Tibial nerve (tissue), 4 donors: Measurements from ENCODE around the gene SCT. TPM values are rescaled to one million over a fixed set of nuclear protein-coding genes. Genes with fewer than 3 reads are reported as not detected.

Source experiments
- DNase-seq, 2 donors: peaks; one replicate each; pipeline ENCODE4 v3.0.0-alpha.2; 2019; ENCODE audit warnings: low spot score in 2 of 2
- H3K27ac ChIP-seq, 4 donors: fragments of 200-600 bp; sonication (generic) in 3 of 4; one replicate each; pipeline ENCODE4 v1.5.1; 2017 to 2019; ENCODE audit warnings: mild to moderate bottlenecking in 1 of 4
- H3K27me3 ChIP-seq, 2 donors: fragments of 200-600 bp; sonication (generic) in 1 of 2; one replicate each; pipeline versions ENCODE4 v1.5.1 to v1.6.0; 2017 to 2019
- H3K36me3 ChIP-seq, 3 donors: fragments of 200-600 bp; sonication (generic); one replicate each; pipeline ENCODE4 v1.5.1; 2018 to 2019
- H3K4me1 ChIP-seq, 4 donors: fragments of 200-600 bp; sonication (generic) in 3 of 4; one replicate each; pipeline ENCODE4 v1.5.1; 2017 to 2019
- H3K4me3 ChIP-seq, 4 donors: fragments of 200-600 bp; sonication (generic) in 3 of 4; one replicate each; pipeline ENCODE4 v1.5.1; 2017 to 2019; ENCODE audit warnings: mild to moderate bottlenecking in 1 of 4, moderate library complexity in 1 of 4
- H3K9me3 ChIP-seq, 4 donors: fragments of 200-600 bp; sonication (generic) in 3 of 4; one replicate each; pipeline ENCODE4 v1.5.1; 2017 to 2019
- CTCF ChIP-seq, 5 experiments: fragments of 200-600 bp in 3 of 5; fragments of 450-650 bp in 2 of 5; sonication (generic) in 3 of 5; IDR thresholded peaks; one replicate each; pipeline ENCODE4 v1.5.1; 2016 to 2019; ENCODE audit warnings: antibody characterized with exemption in 5 of 5, mild to moderate bottlenecking in 3 of 5, moderate library complexity in 2 of 5
- EP300 ChIP-seq, 2 donors: sonication (generic); formaldehyde crosslinking; IDR thresholded peaks; one replicate each; pipeline ENCODE4 v1.6.1; 2017; ENCODE audit warnings: antibody characterized with exemption in 2 of 2, mild to moderate bottlenecking in 1 of 2
- POLR2A ChIP-seq, 2 donors: fragments of 450-650 bp; IDR thresholded peaks; one replicate each; pipeline ENCODE4 v1.6.1; 2017; ENCODE audit warnings: antibody characterized with exemption in 2 of 2, mild to moderate bottlenecking in 2 of 2, moderate library complexity in 2 of 2
- WGBS, 2 donors: methylation state at CpG; one replicate each; pipeline ENCODE4 v1.1.5; 2018; 5-methylcytosine and 5-hydroxymethylcytosine counted together
- total RNA-seq, 4 donors: library from RNA; depleted of rRNA; stranded (reverse); fragments of >200 nt; gene quantifications; one replicate each; pipeline ENCODE4 v1.1.0, GENCODE V29; 2016

The SCT gene
- total RNA-seq, 4 donors from 2014 or later = not detected

- no peak for DNase-seq
- H3K27ac ChIP-seq = peak overlapping the region in 1 of 4 donors; percentile 96
- H3K4me3 ChIP-seq = no peak overlapping the region
- TF ChIP-seq CTCF (IDR thresholded peaks at IDR 0.05) (no peak), EP300 (IDR thresholded peaks at IDR 0.05) (no peak), POLR2A (IDR thresholded peaks at IDR 0.05) (no peak)
- peaks cover 0 to 74% (median 24%) of the 10 kb centered on the region in 3 donors for H3K36me3 ChIP-seq
- 78 to 79% methylated on average over 18 to 21 of the region's 27 CpGs for WGBS, 2 donors
- no peaks in the 10 kb centered on the region for H3K9me3 ChIP-seq
- H3K4me1 ChIP-seq = peaks cover 0 to 38% (median 17%) of the 10 kb centered on the region in 4 donors
- no peaks in the 10 kb centered on the region for H3K27me3 ChIP-seq
Measured at GRCh38 chr11:612201-612960, 14.6 kb downstream of the SCT start.

- WGBS, 2 donors = 86 to 87% methylated on average over 44 to 49 of the region's 49 CpGs
- H3K27ac ChIP-seq = no peak overlapping the region
- no peaks in the 10 kb centered on the region for H3K27me3 ChIP-seq
- peaks cover 0 to 83% (median 34%) of the 10 kb centered on the region in 3 donors for H3K36me3 ChIP-seq
- no peak overlapping the region for H3K4me3 ChIP-seq
- H3K9me3 ChIP-seq = no peaks in the 10 kb centered on the region
- no peak for DNase-seq
- peaks cover 0 to 31% (median 17%) of the 10 kb centered on the region in 4 donors for H3K4me1 ChIP-seq
- TF ChIP-seq POLR2A (IDR thresholded peaks at IDR 0.05) (no peak), EP300 (IDR thresholded peaks at IDR 0.05) (no peak), CTCF (IDR thresholded peaks at IDR 0.05) (no peak)
Measured at GRCh38 chr11:611001-611996, 15.7 kb downstream of the SCT start.

- Histone ChIP-seq H3K27me3 (no peaks in the 10 kb centered on the region), H3K27ac (no peak overlapping the region), H3K4me1 (peaks cover 0 to 25% (median 16%) of the 10 kb centered on the region in 4 donors), H3K9me3 (no peaks in the 10 kb centered on the region), H3K36me3 (peaks cover 4 to 94% (median 45%) of the 10 kb centered on the region in 3 donors), H3K4me3 (no peak overlapping the region)
- TF ChIP-seq CTCF (IDR thresholded peaks at IDR 0.05) = no peak
- no peak for TF ChIP-seq EP300 (IDR thresholded peaks at IDR 0.05)
- TF ChIP-seq POLR2A (IDR thresholded peaks at IDR 0.05) = no peak
- DNase-seq = no peak
- WGBS, 2 donors = 97 to 98% methylated on average over 12 to 13 of the region's 18 CpGs
Measured at GRCh38 chr11:610146-610801, 16.7 kb downstream of the SCT start.

- peaks cover 4 to 98% (median 53%) of the 10 kb centered on the region in 3 donors for H3K36me3 ChIP-seq
- DNase-seq = no peak
- peaks cover 0 to 16% (median 7%) of the 10 kb centered on the region in 4 donors for H3K4me1 ChIP-seq
- no peak overlapping the region for H3K27ac ChIP-seq
- no peaks in the 10 kb centered on the region for H3K9me3 ChIP-seq
- no peak for TF ChIP-seq CTCF (IDR thresholded peaks at IDR 0.05)
- TF ChIP-seq EP300 (IDR thresholded peaks at IDR 0.05) = no peak
- TF ChIP-seq POLR2A (IDR thresholded peaks at IDR 0.05) = no peak
- no peaks in the 10 kb centered on the region for H3K27me3 ChIP-seq
- H3K4me3 ChIP-seq = no peak overlapping the region
- 87 to 93% methylated on average over 18 to 20 of the region's 28 CpGs for WGBS, 2 donors
Measured at GRCh38 chr11:609341-609811, 17.6 kb downstream of the SCT start.
